HepG2 (cell line): ENCODE results near the gene CHRNG. TPM values are rescaled to one million over a fixed set of nuclear protein-coding genes. Genes with fewer than 3 reads are reported as not detected.

Experiments used
- MTF2 ChIP-seq: sonication (generic); formaldehyde crosslinking; IDR thresholded peaks from 2 replicates; pipeline ENCODE4 v1.5.0; 2020; ENCODE audit warnings: missing genetic modification reagents, borderline replicate concordance
- NR2C2 ChIP-seq: sonication (generic); formaldehyde crosslinking; IDR thresholded peaks from 2 replicates; pipeline ENCODE4 v1.4.0; 2020; ENCODE audit warnings: missing genetic modification reagents, mild to moderate bottlenecking, moderate library complexity, borderline replicate concordance
- TGIF2 ChIP-seq: IDR thresholded peaks from 2 replicates; pipeline ENCODE4 v1.6.1; 2016; ENCODE audit warnings: control low read depth, missing compliant biosample characterization
- TRIM24 ChIP-seq: sonication (generic); formaldehyde crosslinking; IDR thresholded peaks from 2 replicates; pipeline ENCODE4 v1.8.0; 2022; ENCODE audit warnings: mild to moderate bottlenecking, missing genetic modification reagents
- ZNF879 ChIP-seq: sonication (generic); formaldehyde crosslinking; IDR thresholded peaks from 2 replicates; pipeline ENCODE4 v1.8.1; 2023; ENCODE audit warnings: missing genetic modification reagents
- polyA plus RNA-seq, 8 experiments: library from polyadenylated mRNA; depleted of rRNA in 3 of 8; stranded (reverse) in 7 of 8; unstranded in 1 of 8; fragments of >200 nt; fragmentation: Illumina TruSeq in 4 of 8; extraction: Trizol in 4 of 8; gene quantifications; 2 replicates each; pipeline versions ENCODE4 v1.2.1 to v1.2.3, GENCODE V29; 2011 to 2016; ENCODE audit warnings: low read depth in 4 of 8, missing spikeins in 1 of 8, mixed read lengths in 1 of 8; ENCODE audit not compliant: insufficient read depth in 1 of 8
- total RNA-seq, 5 experiments: library from RNA; depleted of rRNA; stranded (reverse); fragments of >200 nt; fragmentation: Illumina TruSeq; extraction: Trizol; gene quantifications; 2 replicates each; pipeline ENCODE4 v1.2.3, GENCODE V29; 2016; ENCODE audit warnings: low read depth in 1 of 5
- TF ChIP-seq, protein P1 (sequence below), 2 experiments: fragments of 450-650 bp in 1 of 2; sonication (generic) in 1 of 2; formaldehyde crosslinking in 1 of 2; IDR thresholded peaks; 2 replicates each; pipeline versions ENCODE4 v1.6.1 to v1.8.0; 2016 to 2022; ENCODE audit warnings: antibody characterized with exemption in 1 of 2, mild to moderate bottlenecking in 1 of 2, missing genetic modification reagents in 1 of 2
- TF ChIP-seq, protein P2 (sequence below): sonication (generic); formaldehyde crosslinking; IDR thresholded peaks from 2 replicates; pipeline ENCODE4 v1.5.0; 2020; ENCODE audit warnings: missing genetic modification reagents
- TF ChIP-seq, protein P3 (sequence below): sonication (generic); formaldehyde crosslinking; IDR thresholded peaks from 2 replicates; pipeline ENCODE4 v1.9.0; 2022; ENCODE audit warnings: missing genetic modification reagents, mild to moderate bottlenecking, borderline replicate concordance

Gene CHRNG
- total and polyA plus RNA-seq, 2 of the 13 experiments (the other 11 are each of a cell fraction or from before 2014, with no cell fraction given) = not detected

DNA sequence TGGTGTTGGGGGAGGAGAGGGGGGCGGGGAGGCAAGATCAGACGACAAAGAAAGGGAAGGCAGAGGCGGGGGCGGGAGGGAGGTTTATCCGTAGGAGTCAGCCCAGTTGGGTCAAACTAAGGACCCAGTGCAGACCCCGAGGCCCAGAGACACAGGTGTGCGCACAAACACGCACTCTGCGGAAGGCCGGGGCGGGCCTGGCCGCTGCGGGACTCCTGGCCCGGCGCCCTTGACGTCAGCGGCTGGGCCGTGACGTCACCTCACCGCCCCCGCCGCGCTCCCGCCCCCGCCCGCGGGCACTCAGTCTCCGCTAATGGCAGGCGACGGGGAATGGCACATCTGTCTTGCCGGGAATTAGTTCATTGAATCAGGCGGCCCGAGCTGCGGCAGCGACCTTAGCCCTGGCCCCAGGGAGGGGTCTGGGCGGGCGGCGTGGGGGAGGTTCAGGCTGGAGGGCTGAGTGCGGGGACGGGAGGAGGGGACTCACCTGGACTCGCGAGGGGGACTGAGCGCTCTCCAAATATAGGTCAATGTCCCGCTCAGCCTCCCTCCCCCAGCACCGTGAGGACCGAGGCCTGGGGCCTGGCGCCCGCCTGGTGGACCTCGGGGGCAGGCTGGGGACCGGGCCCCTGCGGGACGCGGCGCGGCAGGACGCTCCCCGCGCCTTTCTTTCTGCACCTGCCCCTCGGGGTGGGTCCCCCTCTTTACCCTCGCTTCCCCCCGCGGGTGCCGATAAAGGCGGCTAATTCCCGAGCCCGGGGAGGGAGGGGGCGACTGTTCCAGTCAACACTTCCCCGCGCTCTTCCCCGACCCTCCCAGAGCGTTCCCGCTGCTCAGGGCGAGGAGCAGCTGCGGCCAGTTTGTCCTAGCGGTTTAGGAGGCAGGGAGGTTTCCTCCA lies 36.3 kb upstream of the CHRNG start (continued):
- TF ChIP-seq, protein P1, sequence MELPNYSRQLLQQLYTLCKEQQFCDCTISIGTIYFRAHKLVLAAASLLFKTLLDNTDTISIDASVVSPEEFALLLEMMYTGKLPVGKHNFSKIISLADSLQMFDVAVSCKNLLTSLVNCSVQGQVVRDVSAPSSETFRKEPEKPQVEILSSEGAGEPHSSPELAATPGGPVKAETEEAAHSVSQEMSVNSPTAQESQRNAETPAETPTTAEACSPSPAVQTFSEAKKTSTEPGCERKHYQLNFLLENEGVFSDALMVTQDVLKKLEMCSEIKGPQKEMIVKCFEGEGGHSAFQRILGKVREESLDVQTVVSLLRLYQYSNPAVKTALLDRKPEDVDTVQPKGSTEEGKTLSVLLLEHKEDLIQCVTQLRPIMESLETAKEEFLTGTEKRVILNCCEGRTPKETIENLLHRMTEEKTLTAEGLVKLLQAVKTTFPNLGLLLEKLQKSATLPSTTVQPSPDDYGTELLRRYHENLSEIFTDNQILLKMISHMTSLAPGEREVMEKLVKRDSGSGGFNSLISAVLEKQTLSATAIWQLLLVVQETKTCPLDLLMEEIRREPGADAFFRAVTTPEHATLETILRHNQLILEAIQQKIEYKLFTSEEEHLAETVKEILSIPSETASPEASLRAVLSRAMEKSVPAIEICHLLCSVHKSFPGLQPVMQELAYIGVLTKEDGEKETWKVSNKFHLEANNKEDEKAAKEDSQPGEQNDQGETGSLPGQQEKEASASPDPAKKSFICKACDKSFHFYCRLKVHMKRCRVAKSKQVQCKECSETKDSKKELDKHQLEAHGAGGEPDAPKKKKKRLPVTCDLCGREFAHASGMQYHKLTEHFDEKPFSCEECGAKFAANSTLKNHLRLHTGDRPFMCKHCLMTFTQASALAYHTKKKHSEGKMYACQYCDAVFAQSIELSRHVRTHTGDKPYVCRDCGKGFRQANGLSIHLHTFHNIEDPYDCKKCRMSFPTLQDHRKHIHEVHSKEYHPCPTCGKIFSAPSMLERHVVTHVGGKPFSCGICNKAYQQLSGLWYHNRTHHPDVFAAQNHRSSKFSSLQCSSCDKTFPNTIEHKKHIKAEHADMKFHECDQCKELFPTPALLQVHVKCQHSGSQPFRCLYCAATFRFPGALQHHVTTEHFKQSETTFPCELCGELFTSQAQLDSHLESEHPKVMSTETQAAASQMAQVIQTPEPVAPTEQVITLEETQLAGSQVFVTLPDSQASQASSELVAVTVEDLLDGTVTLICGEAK (IDR thresholded peaks at IDR 0.05) = no peak
- TF ChIP-seq, protein P1 (CRISPR knock-in tag; IDR thresholded peaks at IDR 0.05) = no peak
- TF ChIP-seq TGIF2 (no peak), ZNF879 (CRISPR knock-in tag) (no peak), TRIM24 (CRISPR knock-in tag) (no peak), MTF2 (peak; percentile 98; the same call in 1 of the 2 replicates), NR2C2 (CRISPR knock-in tag) (no peak)
- TF ChIP-seq, protein P2, sequence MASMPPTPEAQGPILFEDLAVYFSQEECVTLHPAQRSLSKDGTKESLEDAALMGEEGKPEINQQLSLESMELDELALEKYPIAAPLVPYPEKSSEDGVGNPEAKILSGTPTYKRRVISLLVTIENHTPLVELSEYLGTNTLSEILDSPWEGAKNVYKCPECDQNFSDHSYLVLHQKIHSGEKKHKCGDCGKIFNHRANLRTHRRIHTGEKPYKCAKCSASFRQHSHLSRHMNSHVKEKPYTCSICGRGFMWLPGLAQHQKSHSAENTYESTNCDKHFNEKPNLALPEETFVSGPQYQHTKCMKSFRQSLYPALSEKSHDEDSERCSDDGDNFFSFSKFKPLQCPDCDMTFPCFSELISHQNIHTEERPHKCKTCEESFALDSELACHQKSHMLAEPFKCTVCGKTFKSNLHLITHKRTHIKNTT (CRISPR knock-in tag) = no peak
- TF ChIP-seq, protein P3, sequence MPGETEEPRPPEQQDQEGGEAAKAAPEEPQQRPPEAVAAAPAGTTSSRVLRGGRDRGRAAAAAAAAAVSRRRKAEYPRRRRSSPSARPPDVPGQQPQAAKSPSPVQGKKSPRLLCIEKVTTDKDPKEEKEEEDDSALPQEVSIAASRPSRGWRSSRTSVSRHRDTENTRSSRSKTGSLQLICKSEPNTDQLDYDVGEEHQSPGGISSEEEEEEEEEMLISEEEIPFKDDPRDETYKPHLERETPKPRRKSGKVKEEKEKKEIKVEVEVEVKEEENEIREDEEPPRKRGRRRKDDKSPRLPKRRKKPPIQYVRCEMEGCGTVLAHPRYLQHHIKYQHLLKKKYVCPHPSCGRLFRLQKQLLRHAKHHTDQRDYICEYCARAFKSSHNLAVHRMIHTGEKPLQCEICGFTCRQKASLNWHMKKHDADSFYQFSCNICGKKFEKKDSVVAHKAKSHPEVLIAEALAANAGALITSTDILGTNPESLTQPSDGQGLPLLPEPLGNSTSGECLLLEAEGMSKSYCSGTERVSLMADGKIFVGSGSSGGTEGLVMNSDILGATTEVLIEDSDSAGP (CRISPR knock-in tag) = no peak
